MM.1S (cell line): ENCODE data around the gene CACNA1I.

Experiments
- DNase-seq: peaks from one replicate; pipeline ENCODE4 v3.0.0-alpha.2; 2015
- H2AFZ ChIP-seq: fragments of 300-600 bp; sonication (generic); 2 replicates; pipeline ENCODE4 v1.6.0; 2016; ENCODE audit warnings: antibody characterized with exemption, low read length
- H3F3A ChIP-seq: fragments of 300-600 bp; sonication (generic); 2 replicates; pipeline ENCODE4 v1.6.1; 2016; ENCODE audit warnings: mild to moderate bottlenecking, antibody characterized with exemption, low read length, moderate library complexity, mixed read lengths; ENCODE audit not compliant: insufficient read depth
- H3K27ac ChIP-seq: fragments of 300-600 bp; sonication (generic); 2 replicates; pipeline ENCODE4 v1.5.1; 2016; ENCODE audit warnings: mild to moderate bottlenecking, low read length
- H3K27me3 ChIP-seq: fragments of 300-600 bp; sonication (generic); replicated peaks from 2 replicates; pipeline ENCODE4 v1.6.0; 2016; ENCODE audit warnings: low read length; ENCODE audit not compliant: insufficient read depth
- H3K36me3 ChIP-seq: fragments of 300-600 bp; sonication (generic); replicated peaks from 2 replicates; pipeline ENCODE4 v1.6.1; 2016; ENCODE audit warnings: mild to moderate bottlenecking, low read length, mixed read lengths; ENCODE audit not compliant: insufficient read depth
- H3K4me1 ChIP-seq: fragments of 300-600 bp; sonication (generic); 2 replicates; pipeline ENCODE4 v1.6.1; 2016; ENCODE audit warnings: low read length, mixed read lengths
- H3K4me2 ChIP-seq: fragments of 300-600 bp; sonication (generic); 2 replicates; pipeline ENCODE4 v1.6.0; 2016; ENCODE audit warnings: low read depth, low read length
- H3K4me3 ChIP-seq: fragments of 300-600 bp; sonication (generic); 2 replicates; pipeline ENCODE4 v1.5.1; 2016; ENCODE audit warnings: low read length, mixed read lengths
- H3K79me2 ChIP-seq: fragments of 300-600 bp; sonication (generic); 2 replicates; pipeline ENCODE4 v1.6.1; 2016; ENCODE audit warnings: mixed run types, low read length, mixed read lengths
- H3K9ac ChIP-seq: fragments of 300-600 bp; sonication (generic); 2 replicates; pipeline ENCODE4 v1.6.1; 2016; ENCODE audit warnings: low read length, mixed read lengths
- H3K9me2 ChIP-seq: fragments of 300-600 bp; sonication (generic); replicated peaks from 2 replicates; pipeline ENCODE4 v1.6.1; 2016; ENCODE audit warnings: mild to moderate bottlenecking, low read length, mixed read lengths; ENCODE audit not compliant: insufficient read depth
- H3K9me3 ChIP-seq: fragments of 300-600 bp; sonication (generic); replicated peaks from 2 replicates; pipeline ENCODE4 v1.6.1; 2016; ENCODE audit warnings: mild to moderate bottlenecking, low read length, mixed read lengths; ENCODE audit not compliant: insufficient read depth
- H4K20me1 ChIP-seq: fragments of 300-600 bp; sonication (generic); 2 replicates; pipeline ENCODE4 v1.6.1; 2016; ENCODE audit warnings: mild to moderate bottlenecking, low read length, moderate library complexity, mixed read lengths; ENCODE audit not compliant: insufficient read depth
- CTCF ChIP-seq: fragments of 300-600 bp; sonication (generic); IDR thresholded peaks from 2 replicates; pipeline ENCODE4 v1.5.1; 2016; ENCODE audit warnings: antibody characterized with exemption, low read length, mixed read lengths
- EZH2 ChIP-seq: fragments of 300-600 bp; sonication (generic); optimal IDR thresholded peaks from 2 replicates; pipeline ENCODE3; 2017; ENCODE audit warnings: low read depth, mild to moderate bottlenecking, antibody characterized with exemption, low read length, mixed read lengths
- EZH2phosphoT487 ChIP-seq: fragments of 300-600 bp; sonication (generic); IDR thresholded peaks from 2 replicates; pipeline ENCODE4 v1.6.1; 2018; ENCODE audit warnings: antibody characterized with exemption, low read length

The CACNA1I gene

GRCh38 chr22:39617970-39618757 lies 47.6 kb downstream of the CACNA1I start:
- no peaks in the 10 kb centered on the region for H4K20me1 ChIP-seq
- H3K79me2 ChIP-seq, result no peaks in the 10 kb centered on the region
- H2AFZ ChIP-seq, result no peak overlapping the region

GRCh38 chr22:39618996-39619530 lies 48.5 kb downstream of the CACNA1I start:
- Histone ChIP-seq H3K27ac (no peak overlapping the region), H3K36me3 (no peaks in the 10 kb centered on the region), H3K27me3 (peaks cover 54% of the 10 kb centered on the region), H3K9me2 (no peaks in the 10 kb centered on the region), H3K9ac (no peak overlapping the region), H2AFZ (no peak overlapping the region), H3K4me3 (no peak overlapping the region), H3K4me2 (no peak overlapping the region), H3K4me1 (no peaks in the 10 kb centered on the region), H4K20me1 (no peaks in the 10 kb centered on the region), H3K9me3 (no peaks in the 10 kb centered on the region), H3K79me2 (no peaks in the 10 kb centered on the region), H3F3A (no peaks in the 10 kb centered on the region)
- DNase-seq, result no peak
- TF ChIP-seq CTCF (no peak), EZH2 (no peak), EZH2phosphoT487 (no peak)

More at GRCh38 chr22:39617970-39618757, 47.6 kb downstream of the CACNA1I start:
- no peak for DNase-seq
- H3K4me3 ChIP-seq, result no peak overlapping the region
- no peak overlapping the region for H3K27ac ChIP-seq
- no peaks in the 10 kb centered on the region for H3K9me2 ChIP-seq
- no peaks in the 10 kb centered on the region for H3K4me1 ChIP-seq
- H3K9me3 ChIP-seq, result no peaks in the 10 kb centered on the region
- H3K27me3 ChIP-seq, result peaks cover 50% of the 10 kb centered on the region
- H3F3A ChIP-seq, result no peaks in the 10 kb centered on the region
- H3K4me2 ChIP-seq, result no peak overlapping the region
- TF ChIP-seq EZH2 (no peak), CTCF (no peak), EZH2phosphoT487 (no peak)
- H3K36me3 ChIP-seq, result no peaks in the 10 kb centered on the region
- no peak overlapping the region for H3K9ac ChIP-seq

DNA sequence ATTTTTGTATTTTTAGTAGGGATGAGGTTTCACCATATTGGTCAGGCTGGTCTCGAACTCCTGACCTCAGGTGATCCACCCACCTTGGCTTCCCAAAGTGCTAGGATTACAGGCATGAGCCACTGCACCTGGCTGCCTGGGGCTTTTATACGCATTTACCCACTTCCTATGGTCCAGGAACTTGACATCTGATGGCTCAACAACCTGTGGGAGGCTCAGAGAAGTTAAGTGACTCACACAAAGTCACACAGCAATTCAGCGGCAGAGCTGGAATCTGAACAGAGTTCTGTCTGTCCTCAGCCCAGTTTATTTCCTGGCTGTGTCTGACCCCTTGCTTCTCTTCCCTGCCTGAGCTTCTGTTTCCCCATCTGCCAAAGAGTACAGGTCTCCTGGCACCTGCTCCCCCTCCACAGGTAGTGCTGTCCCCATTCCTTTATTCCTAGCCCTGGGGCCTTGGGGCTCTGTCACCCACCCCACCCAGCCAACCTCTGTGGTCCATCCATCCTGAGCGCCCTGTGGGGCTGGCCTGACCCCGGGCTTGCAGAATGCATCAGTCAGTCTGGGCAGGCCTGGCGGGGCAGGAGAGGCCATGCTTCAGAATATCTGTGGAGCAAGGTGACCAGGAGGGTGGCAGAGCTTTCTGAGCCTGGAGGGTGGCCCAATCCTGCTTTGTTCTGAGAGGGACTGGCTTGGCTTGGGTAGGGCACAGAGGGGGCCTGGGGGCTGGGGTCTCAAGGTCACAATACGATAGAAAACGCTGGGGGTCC lies 50.6 kb downstream of the CACNA1I start:
- Histone ChIP-seq H3K4me3 (no peak overlapping the region), H3K79me2 (no peaks in the 10 kb centered on the region), H3K36me3 (no peaks in the 10 kb centered on the region), H4K20me1 (no peaks in the 10 kb centered on the region), H3K4me1 (no peaks in the 10 kb centered on the region), H3K9me2 (no peaks in the 10 kb centered on the region), H3K4me2 (no peak overlapping the region), H3K9ac (no peak overlapping the region), H2AFZ (no peak overlapping the region), H3K27me3 (peaks cover 53% of the 10 kb centered on the region), H3K9me3 (no peaks in the 10 kb centered on the region), H3K27ac (no peak overlapping the region), H3F3A (no peaks in the 10 kb centered on the region)
- DNase-seq, result no peak
- no peak for TF ChIP-seq EZH2phosphoT487
- TF ChIP-seq CTCF, result no peak
- TF ChIP-seq EZH2, result no peak
